HG02759 (cell line): ENCODE measurements around the gene ALK.

ENCODE experiments used
- ATAC-seq: cut with Tn5 transposase; IDR thresholded peaks from one replicate; pipeline ENCODE4 v1.9.1; 2021; ENCODE audit warnings: mild to moderate bottlenecking, moderate library complexity; ENCODE audit not compliant: unreplicated experiment

Gene ALK

GRCh38 chr2:29910465-29910864 lies 10.9 kb downstream of the ALK start:
- no peak for ATAC-seq

GRCh38 chr2:29902356-29902755 lies 19.0 kb downstream of the ALK start:
- no peak for ATAC-seq

GRCh38 chr2:29900971-29901633 lies 20.3 kb downstream of the ALK start:
- ATAC-seq = no peak

- no peak for ATAC-seq
Observed at GRCh38 chr2:29898999-29899398, 22.4 kb downstream of the ALK start.

GRCh38 chr2:29894822-29895614 lies 26.4 kb downstream of the ALK start:
- no peak for ATAC-seq

- no peak for ATAC-seq
Observed at GRCh38 chr2:29892585-29893259, 28.7 kb downstream of the ALK start.

GRCh38 chr2:29881089-29881730 lies 40.2 kb downstream of the ALK start:
- ATAC-seq = no peak

- no peak for ATAC-seq
Observed at GRCh38 chr2:29880084-29880483, 41.3 kb downstream of the ALK start.

- no peak for ATAC-seq
Observed at GRCh38 chr2:29879456-29879855, 41.9 kb downstream of the ALK start.

- ATAC-seq = no peak
Observed at GRCh38 chr2:29878898-29879297, 42.5 kb downstream of the ALK start.

- no peak for ATAC-seq
Observed at GRCh38 chr2:29876374-29876773, 45.0 kb downstream of the ALK start.

- no peak for ATAC-seq
Observed at GRCh38 chr2:29874745-29875144, 46.6 kb downstream of the ALK start.

GRCh38 chr2:29872870-29873269 lies 48.5 kb downstream of the ALK start:
- no peak for ATAC-seq

- no peak for ATAC-seq
Observed at GRCh38 chr2:29871541-29871940, 49.8 kb downstream of the ALK start.

- ATAC-seq = no peak
Observed at GRCh38 chr2:29865512-29865911, 55.9 kb downstream of the ALK start.

GRCh38 chr2:29864988-29865387 lies 56.4 kb downstream of the ALK start:
- no peak for ATAC-seq

- ATAC-seq = no peak
Observed at GRCh38 chr2:29855924-29856639, 65.3 kb downstream of the ALK start.

- no peak for ATAC-seq
Observed at GRCh38 chr2:29850794-29851193, 70.6 kb downstream of the ALK start.

GRCh38 chr2:29848566-29849310 lies 72.6 kb downstream of the ALK start:
- ATAC-seq = no peak

- no peak for ATAC-seq
Observed at GRCh38 chr2:29847886-29848285, 73.5 kb downstream of the ALK start.
